Cardiac muscle cell (in vitro differentiated cells and primary cell): ENCODE data around the gene SLF2. TPM values are rescaled to one million over a fixed set of nuclear protein-coding genes. Genes with fewer than 3 reads are reported as not detected.

Experiments
- DNase-seq, 2 donors: peaks; one replicate each; pipeline versions ENCODE4 v3.0.0 to v3.0.0-alpha.2; 2010 to 2017; ENCODE audit warnings: low read depth in 1 of 2, low spot score in 1 of 2
- H3K27ac ChIP-seq: fragments of 200-600 bp; sonication (generic); 2 replicates; pipeline ENCODE4 v1.5.1; 2016
- H3K27me3 ChIP-seq: fragments of 200-600 bp; sonication (generic); 2 replicates; pipeline ENCODE4 v1.6.0; 2016; ENCODE audit warnings: control low read depth
- H3K36me3 ChIP-seq: fragments of 200-600 bp; sonication (generic); 2 replicates; pipeline ENCODE4 v1.5.1; 2016; ENCODE audit warnings: control low read depth
- H3K4me1 ChIP-seq: fragments of 200-600 bp; sonication (generic); 2 replicates; pipeline ENCODE4 v1.8.1; 2017; ENCODE audit warnings: low read depth, mild to moderate bottlenecking, mixed run types
- H3K4me3 ChIP-seq: fragments of 200-600 bp; sonication (generic); 2 replicates; pipeline ENCODE4 v1.5.1; 2016; ENCODE audit warnings: mild to moderate bottlenecking
- H3K9me3 ChIP-seq: fragments of 200-600 bp; sonication (generic); 2 replicates; pipeline ENCODE4 v1.5.1; 2017; ENCODE audit warnings: low read depth, mild to moderate bottlenecking, control low read depth
- CTCF ChIP-seq: IDR thresholded peaks from 2 replicates; pipeline ENCODE4 v1.5.1; 2012; ENCODE audit warnings: low read depth, mild to moderate bottlenecking, low read length
- polyA plus RNA-seq: library from polyadenylated mRNA; unstranded; fragments of >200 nt; fragmentation: Nextera tagmentation; extraction: Ambion mirVana; gene quantifications from 2 replicates; pipeline ENCODE4 v1.2.1, GENCODE V29; 2016
- total RNA-seq: library from RNA; depleted of rRNA; stranded (reverse); fragments of >200 nt; gene quantifications from 2 replicates; pipeline ENCODE4 v1.2.3, GENCODE V29; 2016

Gene SLF2
- total and polyA plus RNA-seq, 2 experiments from 2014 or later, result 33.7 to 37.8 TPM

DNA sequence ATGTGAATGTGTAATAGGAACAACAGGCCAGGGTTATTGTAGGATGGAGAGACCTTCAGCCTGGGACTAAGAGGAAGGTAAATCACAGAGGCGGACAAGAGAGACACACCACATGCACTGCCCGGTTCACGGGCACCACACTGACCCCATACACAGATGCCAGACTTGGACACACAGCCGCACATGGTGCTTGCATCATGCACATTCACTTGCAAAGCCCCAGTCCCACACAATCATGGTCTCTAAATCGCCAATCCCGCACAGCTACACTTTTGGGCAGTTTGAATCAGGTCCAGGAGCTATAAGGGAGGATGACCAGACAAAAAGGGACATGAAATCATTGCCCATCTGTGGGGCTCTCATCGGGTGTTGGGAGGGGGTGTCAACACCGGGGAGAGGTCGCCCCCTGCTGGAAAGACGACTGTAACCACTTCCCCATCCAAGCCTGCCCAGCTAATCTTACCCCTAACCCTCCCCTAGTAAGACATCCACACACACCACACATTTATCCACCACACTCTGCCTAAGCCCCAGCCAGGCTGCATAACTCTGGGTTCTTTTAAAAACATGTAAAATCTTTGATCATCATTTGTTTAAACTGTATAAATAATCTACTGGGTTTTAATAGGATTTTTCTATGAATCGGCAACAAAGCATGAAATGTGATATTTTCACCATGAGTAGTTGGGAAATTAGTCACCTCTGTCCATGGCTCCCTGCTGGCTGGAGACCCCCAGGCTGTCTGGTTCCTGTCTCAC lies 40.5 kb upstream of the SLF2 start:
- no peak overlapping the region for H3K27ac ChIP-seq
- peak; percentile 59 for TF ChIP-seq CTCF
- peaks cover 14% of the 10 kb centered on the region for H3K27me3 ChIP-seq
- H3K4me1 ChIP-seq, result no peaks in the 10 kb centered on the region
- H3K9me3 ChIP-seq, result no peaks in the 10 kb centered on the region
- DNase-seq, result peak; percentile 49 to 67
- H3K4me3 ChIP-seq, result no peak overlapping the region
- H3K36me3 ChIP-seq, result no peaks in the 10 kb centered on the region

- no peak for DNase-seq
- no peaks in the 10 kb centered on the region for H3K9me3 ChIP-seq
- no peaks in the 10 kb centered on the region for H3K4me1 ChIP-seq
- no peaks in the 10 kb centered on the region for H3K36me3 ChIP-seq
- TF ChIP-seq CTCF, result no peak
- H3K4me3 ChIP-seq, result no peak overlapping the region
- no peak overlapping the region for H3K27ac ChIP-seq
- H3K27me3 ChIP-seq, result peaks cover 11% of the 10 kb centered on the region
Observed at GRCh38 chr10:100873146-100873826, 39.5 kb upstream of the SLF2 start.

- DNase-seq, result no peak
- no peaks in the 10 kb centered on the region for H3K4me1 ChIP-seq
- TF ChIP-seq CTCF, result no peak
Observed at GRCh38 chr10:100873827-100874326, 38.9 kb upstream of the SLF2 start.

DNA sequence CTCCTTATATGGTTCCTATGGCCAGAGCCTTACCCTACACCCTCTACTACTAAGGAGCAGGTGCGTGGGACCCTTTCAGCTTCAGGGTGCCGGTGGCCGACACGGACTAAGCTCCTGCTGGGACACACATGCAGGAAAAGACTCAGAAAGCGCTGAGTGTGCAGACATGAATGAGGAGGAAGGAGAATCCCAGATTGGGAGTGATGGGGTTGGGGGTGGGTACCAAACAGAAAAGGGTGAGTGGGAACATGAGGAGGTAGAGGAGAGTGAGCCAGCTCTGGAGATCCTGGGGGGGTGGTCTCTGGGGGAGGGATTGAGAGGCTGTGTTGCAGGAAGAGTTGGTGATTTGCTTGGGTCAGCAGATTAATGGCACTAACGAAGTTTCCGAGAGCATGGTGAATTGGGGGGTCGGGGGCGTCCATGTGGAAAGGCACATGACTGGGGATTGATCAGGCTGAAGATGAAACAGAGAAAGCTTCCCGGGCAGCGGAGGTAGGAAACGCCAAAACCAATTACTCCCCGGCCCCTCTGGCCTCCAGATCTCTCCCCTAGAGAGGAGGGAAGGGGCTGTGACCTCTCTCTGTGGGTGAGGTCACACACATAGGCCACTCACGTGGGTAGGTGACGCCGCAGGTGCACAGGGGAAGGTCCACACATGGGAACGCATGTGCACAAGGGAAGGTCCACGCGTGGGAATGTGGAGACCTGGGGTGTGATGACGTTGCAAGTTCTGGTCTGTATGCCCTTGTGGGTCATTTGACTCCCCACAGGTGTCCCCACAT lies 37.9 kb upstream of the SLF2 start:
- no peaks in the 10 kb centered on the region for H3K36me3 ChIP-seq
- H3K27ac ChIP-seq, result no peak overlapping the region
- H3K27me3 ChIP-seq, result peaks cover 3% of the 10 kb centered on the region
- TF ChIP-seq CTCF, result no peak
- H3K4me1 ChIP-seq, result peaks cover under 1% of the 10 kb centered on the region
- DNase-seq, result no peak
- no peak overlapping the region for H3K4me3 ChIP-seq
- H3K9me3 ChIP-seq, result no peaks in the 10 kb centered on the region

More at GRCh38 chr10:100873827-100874326, 38.9 kb upstream of the SLF2 start:
- Histone ChIP-seq H3K4me3 (no peak overlapping the region), H3K27me3 (peaks cover 7% of the 10 kb centered on the region), H3K36me3 (no peaks in the 10 kb centered on the region), H3K9me3 (no peaks in the 10 kb centered on the region), H3K27ac (no peak overlapping the region)

GRCh38 chr10:100875484-100876166 lies 37.1 kb upstream of the SLF2 start:
- H3K4me1 ChIP-seq, result peaks cover 8% of the 10 kb centered on the region
- no peak for TF ChIP-seq CTCF

More at GRCh38 chr10:100875484-100876166, 37.1 kb upstream of the SLF2 start:
- DNase-seq, result no peak
- peaks cover 3% of the 10 kb centered on the region for H3K27me3 ChIP-seq
- H3K36me3 ChIP-seq, result no peaks in the 10 kb centered on the region
- no peak overlapping the region for H3K27ac ChIP-seq
- H3K4me3 ChIP-seq, result no peak overlapping the region
- H3K9me3 ChIP-seq, result no peaks in the 10 kb centered on the region
